ENCODE measurements around the gene MAPK8IP2.
A peak's percentile ranks its signal among the peaks of the same experiment; 100 is the strongest.
"Not testable (repeated sequence)": the region's sequence is repeated elsewhere in the genome, so short reads cannot be mapped to it uniquely, and the experiment has no call there.

Gene MAPK8IP2

GRCh38 chr22:50601669-50602337 is 1.2 kb downstream of the MAPK8IP2 start:
- DNase-seq = no peak

GRCh38 chr22:50602338-50602700 is 1.7 kb downstream of the MAPK8IP2 start:
- DNase-seq = no peak

- DNase-seq = no peak
These were observed 3.1 kb downstream of the MAPK8IP2 start for GRCh38 chr22:50603511-50604255.

DNA sequence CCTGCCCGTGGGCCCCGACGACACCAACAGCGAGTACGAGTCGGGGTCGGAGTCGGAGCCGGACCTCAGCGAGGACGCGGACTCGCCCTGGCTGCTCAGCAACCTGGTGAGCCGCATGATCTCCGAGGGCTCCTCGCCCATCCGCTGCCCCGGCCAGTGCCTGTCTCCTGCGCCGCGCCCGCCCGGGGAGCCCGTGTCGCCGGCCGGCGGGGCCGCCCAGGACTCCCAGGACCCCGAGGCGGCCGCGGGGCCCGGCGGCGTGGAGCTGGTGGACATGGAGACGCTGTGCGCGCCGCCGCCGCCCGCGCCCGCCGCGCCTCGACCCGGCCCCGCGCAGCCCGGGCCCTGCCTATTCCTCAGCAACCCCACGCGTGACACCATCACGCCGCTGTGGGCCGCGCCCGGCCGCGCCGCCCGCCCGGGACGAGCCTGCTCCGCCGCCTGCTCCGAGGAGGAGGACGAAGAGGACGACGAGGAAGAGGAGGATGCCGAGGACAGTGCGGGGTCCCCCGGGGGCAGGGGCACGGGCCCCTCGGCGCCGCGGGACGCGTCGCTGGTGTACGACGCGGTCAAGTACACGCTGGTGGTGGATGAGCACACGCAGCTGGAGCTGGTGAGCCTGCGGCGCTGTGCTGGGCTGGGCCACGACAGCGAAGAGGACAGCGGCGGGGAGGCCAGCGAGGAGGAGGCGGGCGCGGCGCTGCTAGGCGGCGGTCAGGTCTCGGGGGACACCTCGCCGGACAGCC is 3.8 kb downstream of the MAPK8IP2 start:
- DNase-seq = no peak

- no peak for DNase-seq
These were observed 4.5 kb downstream of the MAPK8IP2 start for GRCh38 chr22:50605002-50605612.

GRCh38 chr22:50605613-50606074 is 5.1 kb downstream of the MAPK8IP2 start:
- no peak for DNase-seq

- DNase-seq = no peak
These were observed 5.8 kb downstream of the MAPK8IP2 start for GRCh38 chr22:50606165-50606945.

DNA sequence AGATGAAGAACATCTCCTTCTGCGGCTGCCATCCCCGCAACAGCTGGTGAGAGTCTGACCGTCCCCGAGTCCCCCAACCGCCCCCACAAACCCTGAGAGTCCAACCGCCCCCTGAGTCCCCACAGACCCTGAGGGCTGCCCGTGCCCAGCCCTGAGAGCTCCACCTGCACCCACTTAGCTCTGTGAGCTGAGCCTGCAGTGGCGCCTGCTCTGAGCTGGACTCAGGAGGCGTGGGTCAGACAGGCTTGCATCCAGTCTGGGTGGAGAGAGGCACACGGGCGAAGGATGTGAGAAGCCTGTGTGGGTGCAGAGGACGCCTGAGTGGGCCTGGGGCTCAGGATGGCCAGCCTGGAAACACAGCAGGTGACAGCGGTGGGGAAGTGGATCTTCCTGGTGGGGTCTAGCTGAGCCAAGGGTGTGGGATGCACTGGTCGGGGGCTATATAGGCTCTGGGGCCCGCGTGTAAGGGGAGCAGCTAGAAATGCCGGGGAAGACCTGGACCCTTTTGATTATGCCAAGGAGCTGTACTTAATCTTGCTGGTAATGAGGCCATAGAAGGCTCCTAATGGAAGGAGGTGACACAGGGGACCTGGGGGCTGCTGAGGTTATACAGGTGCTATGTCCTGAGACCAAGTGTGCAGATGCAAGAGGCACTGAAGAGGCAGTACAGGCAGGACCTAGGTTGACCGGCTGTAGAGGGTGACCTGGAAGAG is 6.5 kb downstream of the MAPK8IP2 start:
- no peak for DNase-seq

- DNase-seq = no peak
These were observed 7.0 kb downstream of the MAPK8IP2 start for GRCh38 chr22:50607659-50608020.

DNA sequence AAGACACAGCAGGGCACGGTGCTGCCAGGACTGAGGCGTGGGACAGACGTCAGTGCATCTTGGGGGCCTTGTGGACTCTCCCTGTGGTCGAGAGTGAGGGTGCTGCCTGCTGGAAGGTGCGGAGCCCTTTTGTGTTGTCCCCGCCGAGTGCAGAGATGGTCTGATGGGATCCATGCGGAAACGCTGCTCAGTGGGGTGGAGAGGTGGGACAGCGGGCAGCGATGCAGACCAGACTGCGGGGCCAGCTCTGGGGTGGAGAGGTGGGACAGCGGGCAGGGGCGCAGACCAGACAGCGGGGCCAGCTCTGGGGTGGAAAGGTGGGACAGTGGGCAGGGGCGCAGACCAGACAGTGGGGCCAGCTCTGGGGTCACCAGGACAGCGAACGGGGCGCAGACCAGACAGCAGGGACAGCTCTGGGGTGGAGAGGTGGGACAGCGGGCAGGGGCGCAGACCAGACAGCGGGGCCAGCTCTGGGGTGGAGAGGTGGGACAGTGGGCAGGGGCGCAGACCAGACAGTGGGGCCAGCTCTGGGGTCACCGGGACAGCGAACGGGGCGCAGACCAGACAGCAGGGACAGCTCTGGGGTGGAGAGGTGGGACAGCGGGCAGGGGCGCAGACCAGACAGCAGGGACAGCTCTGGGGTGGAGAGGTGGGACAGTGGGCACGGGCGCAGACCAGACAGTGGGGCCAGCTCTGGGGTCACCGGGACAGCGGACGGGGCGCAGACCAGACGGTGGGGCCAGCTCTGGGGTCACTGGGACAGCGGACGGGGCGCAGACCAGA is 7.7 kb downstream of the MAPK8IP2 start:
- not testable (repeated sequence) for DNase-seq

- no peak for DNase-seq
These were observed 8.4 kb downstream of the MAPK8IP2 start for GRCh38 chr22:50608996-50609395.

- no peak for DNase-seq
These were observed 9.0 kb downstream of the MAPK8IP2 start for GRCh38 chr22:50609599-50609998.

- no peak for DNase-seq
These were observed 9.5 kb downstream of the MAPK8IP2 start for GRCh38 chr22:50610041-50610451.

DNA sequence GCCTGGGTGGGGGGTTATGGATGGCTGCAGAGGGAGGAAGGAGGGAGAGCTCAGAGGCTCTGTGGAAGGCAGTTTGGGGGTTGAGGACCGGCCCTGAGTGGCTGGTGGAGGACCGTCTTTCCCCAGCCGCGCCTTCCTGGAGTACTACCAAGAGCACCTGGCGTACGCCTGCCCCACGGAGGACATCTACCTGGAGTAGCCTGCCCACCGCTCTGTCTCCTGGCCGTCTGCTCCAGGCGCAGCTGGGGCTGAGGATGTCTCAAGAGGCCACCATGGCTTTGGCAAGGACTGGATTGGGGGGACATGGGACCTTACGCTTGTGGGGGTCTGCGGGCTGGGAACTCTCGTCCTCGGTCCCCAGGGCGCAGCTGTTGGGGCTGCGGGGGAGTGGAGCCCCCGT is 10.0 kb downstream of the MAPK8IP2 start:
- DNase-seq = no peak

GRCh38 chr22:50611341-50612060 is 10.9 kb downstream of the MAPK8IP2 start:
- no peak for DNase-seq

GRCh38 chr22:50612168-50612527 is 11.6 kb downstream of the MAPK8IP2 start:
- no peak for DNase-seq

DNA sequence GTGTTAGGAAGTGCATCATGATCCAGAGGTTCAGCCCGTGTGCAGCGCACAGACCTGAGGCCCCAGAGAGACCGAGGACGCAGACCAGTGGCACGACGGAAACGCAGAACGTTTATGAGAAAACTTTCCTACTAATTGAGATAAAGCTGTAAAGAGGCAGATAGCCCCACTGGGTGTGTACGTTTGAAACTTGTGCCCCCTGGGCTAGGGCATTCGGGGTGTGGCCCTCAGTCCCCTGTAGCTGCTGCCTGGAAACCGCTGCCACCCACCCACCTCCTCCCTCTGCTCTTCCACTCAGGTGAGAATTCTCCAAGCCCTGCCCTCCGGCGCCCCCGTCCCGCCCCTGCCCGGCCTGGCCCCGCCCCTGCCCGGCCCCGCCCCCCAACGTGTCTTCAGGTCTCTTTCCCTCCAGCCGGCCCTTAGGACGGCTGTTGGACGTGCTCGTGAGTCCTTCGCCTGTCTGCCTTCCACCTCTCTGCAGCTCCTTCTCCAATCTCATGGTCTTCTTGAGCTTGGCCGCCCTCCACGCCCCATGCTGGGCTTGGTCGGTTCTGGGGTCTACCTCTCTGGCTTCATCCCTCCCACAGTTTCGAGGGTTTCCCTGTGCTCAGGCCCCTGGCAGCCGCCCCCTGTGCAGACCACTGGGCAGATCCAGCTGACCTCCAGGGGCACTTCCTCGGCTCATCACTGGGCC is 12.1 kb downstream of the MAPK8IP2 start:
- DNase-seq = peak; percentile 19

DNA sequence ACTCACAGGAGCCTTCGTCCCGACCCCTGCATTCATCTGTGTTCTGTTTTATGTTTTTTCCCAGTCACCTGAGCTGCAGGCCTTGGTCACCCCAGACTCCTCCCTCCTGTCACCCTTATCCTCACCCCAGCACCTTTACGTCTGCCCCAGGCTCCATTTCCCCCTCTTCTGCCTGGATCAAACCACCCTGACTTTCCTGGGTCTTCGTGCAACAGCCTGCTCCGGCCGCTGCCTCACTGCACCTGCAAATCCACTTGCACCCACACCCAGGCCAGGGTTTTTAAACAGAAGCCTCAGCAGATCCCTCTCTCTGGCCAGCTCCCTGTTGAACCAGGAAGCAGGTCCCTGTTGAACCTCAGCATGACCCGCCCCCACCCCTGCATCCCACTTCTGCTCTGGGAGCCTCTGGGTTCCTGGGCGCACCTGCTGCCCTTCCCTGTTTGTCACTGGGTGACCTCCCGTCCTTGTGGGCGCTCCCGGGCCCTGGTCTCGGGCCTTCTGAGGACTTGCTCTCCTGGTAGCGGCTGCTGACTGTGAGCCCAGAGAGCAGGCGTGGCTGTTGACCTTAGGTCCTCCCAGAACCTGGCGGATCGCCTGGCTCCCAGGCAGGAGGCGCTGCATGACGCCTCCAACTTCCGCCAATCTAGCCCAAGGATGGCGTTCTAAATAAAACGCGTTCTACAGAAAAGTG is 12.8 kb downstream of the MAPK8IP2 start:
- peak; percentile 8 for DNase-seq

DNA sequence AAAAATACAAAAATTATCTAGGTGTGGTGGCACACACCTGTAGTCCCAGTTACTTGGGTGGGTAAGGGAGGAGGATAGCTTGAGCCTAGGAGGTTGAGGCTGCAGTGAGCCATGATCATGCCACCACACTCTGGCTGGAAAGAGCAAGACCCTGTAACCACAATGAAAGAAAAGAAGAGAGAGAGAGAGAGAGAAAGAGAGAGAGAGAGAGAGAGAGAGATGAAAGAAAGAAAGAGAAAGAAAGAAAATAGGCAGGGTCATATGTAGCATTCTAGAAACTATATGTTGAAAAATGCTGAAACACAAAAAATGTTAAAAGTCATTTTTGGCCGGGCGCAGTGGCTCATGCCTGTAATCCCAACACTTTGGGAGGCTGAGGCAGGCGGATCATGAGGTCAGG is 13.7 kb downstream of the MAPK8IP2 start:
- DNase-seq = not testable (repeated sequence)
